Measurements from ENCODE around the gene DLGAP4. TPM values are rescaled to one million over a fixed set of nuclear protein-coding genes. Genes with fewer than 3 reads are reported as not detected.

Gene DLGAP4
- total RNA-seq, 1 experiment from 2014 or later, result 59.9 TPM

- H3K4me1 ChIP-seq (ENCODE audit: insufficient read depth, low read length, poor library complexity, severe bottlenecking), result no peaks in the 10 kb centered on the region
- no peak overlapping the region for H3K27ac ChIP-seq (ENCODE audit: low read depth, low read length, poor library complexity, severe bottlenecking)
- TF ChIP-seq CTCF (conservative IDR thresholded peaks at IDR 0.05; ENCODE audit: low read depth, low read length) (no peak), EZH2 (IDR thresholded peaks at IDR 0.05; ENCODE audit: borderline replicate concordance, low read depth, low read length, poor library complexity, severe bottlenecking) (no peak)
- intact Hi-C loops (cut with micrococcal nuclease; ENCODE audit: unreplicated experiment), result no loop called here
- H3K27me3 ChIP-seq (replicated peaks; ENCODE audit: insufficient read depth, low read depth, low read length, poor library complexity), result no peaks in the 10 kb centered on the region
- ChIA-PET POLR2A (ENCODE audit: low non-redundant PET) (no interaction called here), CTCF (interaction anchor here (0.5 to 1.4 kb wide), 3 partner anchors 82 to 951 kb away, joined by 3 to 11 read pairs (median 3); no protein-coding TSS in a partner anchor)
- DNase-seq (ENCODE audit: low spot score), result no peak
- no peaks in the 10 kb centered on the region for H3K36me3 ChIP-seq (ENCODE audit: insufficient read depth, low read length, poor library complexity, severe bottlenecking)
- H3K4me3 ChIP-seq (ENCODE audit: low read depth, low read length, poor library complexity, severe bottlenecking), result no peak overlapping the region
- BruUV-seq (replicated peaks), result no TSS peak
- no peaks in the 10 kb centered on the region for H3K9me3 ChIP-seq (ENCODE audit: low read depth, low read length, poor library complexity, severe bottlenecking)
Measured at GRCh38 chr20:36390269-36390668, 84.1 kb downstream of the DLGAP4 start.

- no peak for TF ChIP-seq EZH2 (IDR thresholded peaks at IDR 0.05; ENCODE audit: borderline replicate concordance, low read depth, low read length, poor library complexity, severe bottlenecking)
- TF ChIP-seq CTCF (conservative IDR thresholded peaks at IDR 0.05; ENCODE audit: low read depth, low read length), result no peak
- CTCF ChIA-PET, result interaction anchor here (0.5 to 1.4 kb wide), 3 partner anchors 82 to 952 kb away, joined by 3 to 11 read pairs (median 3); no protein-coding TSS in a partner anchor
- Histone ChIP-seq H3K27me3 (replicated peaks; ENCODE audit: insufficient read depth, low read depth, low read length, poor library complexity) (no peaks in the 10 kb centered on the region), H3K4me1 (ENCODE audit: insufficient read depth, low read length, poor library complexity, severe bottlenecking) (no peaks in the 10 kb centered on the region), H3K9me3 (ENCODE audit: low read depth, low read length, poor library complexity, severe bottlenecking) (no peaks in the 10 kb centered on the region), H3K4me3 (ENCODE audit: low read depth, low read length, poor library complexity, severe bottlenecking) (no peak overlapping the region), H3K27ac (ENCODE audit: low read depth, low read length, poor library complexity, severe bottlenecking) (no peak overlapping the region), H3K36me3 (ENCODE audit: insufficient read depth, low read length, poor library complexity, severe bottlenecking) (no peaks in the 10 kb centered on the region)
- intact Hi-C loops (cut with micrococcal nuclease; ENCODE audit: unreplicated experiment), result no loop called here
- POLR2A ChIA-PET (ENCODE audit: low non-redundant PET), result no interaction called here
- DNase-seq (ENCODE audit: low spot score), result no peak
- BruUV-seq (replicated peaks), result no TSS peak
Measured at GRCh38 chr20:36390719-36391415, 84.7 kb downstream of the DLGAP4 start.

DNA sequence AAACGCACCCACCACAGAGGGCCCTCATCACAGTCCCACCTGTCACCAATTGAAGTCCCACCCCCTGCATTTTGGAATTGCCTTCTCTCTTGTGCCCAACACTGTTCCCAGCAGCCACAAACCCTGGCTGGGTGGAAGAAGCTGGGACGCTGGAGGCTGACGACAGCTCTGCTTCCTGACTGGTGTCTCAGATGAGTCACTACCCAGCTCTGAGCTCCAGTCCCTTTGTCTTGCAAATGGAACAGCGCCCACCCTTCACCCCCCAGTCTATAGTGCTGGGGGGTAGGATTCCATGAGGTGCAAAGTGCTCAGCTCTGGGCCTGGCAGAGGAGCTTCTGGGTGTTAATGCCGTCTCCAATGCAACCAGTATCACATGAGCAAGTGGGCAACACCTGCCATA is 85.3 kb downstream of the DLGAP4 start:
- Histone ChIP-seq H3K9me3 (ENCODE audit: low read depth, low read length, poor library complexity, severe bottlenecking) (no peaks in the 10 kb centered on the region), H3K4me1 (ENCODE audit: insufficient read depth, low read length, poor library complexity, severe bottlenecking) (no peaks in the 10 kb centered on the region), H3K4me3 (ENCODE audit: low read depth, low read length, poor library complexity, severe bottlenecking) (no peak overlapping the region), H3K27me3 (replicated peaks; ENCODE audit: insufficient read depth, low read depth, low read length, poor library complexity) (no peaks in the 10 kb centered on the region), H3K27ac (ENCODE audit: low read depth, low read length, poor library complexity, severe bottlenecking) (no peak overlapping the region), H3K36me3 (ENCODE audit: insufficient read depth, low read length, poor library complexity, severe bottlenecking) (no peaks in the 10 kb centered on the region)
- DNase-seq (ENCODE audit: low spot score), result peak; percentile 50
- CTCF ChIA-PET, result no interaction called here
- BruUV-seq (replicated peaks), result no TSS peak
- POLR2A ChIA-PET (ENCODE audit: low non-redundant PET), result no interaction called here
- intact Hi-C loops (cut with micrococcal nuclease; ENCODE audit: unreplicated experiment), result no loop called here
- no peak for TF ChIP-seq EZH2 (IDR thresholded peaks at IDR 0.05; ENCODE audit: borderline replicate concordance, low read depth, low read length, poor library complexity, severe bottlenecking)
- no peak for TF ChIP-seq CTCF (conservative IDR thresholded peaks at IDR 0.05; ENCODE audit: low read depth, low read length)

All from A673 (cell line).